Thymus (tissue), 11 donors: ENCODE measurements around the gene ELOVL7. TPM values are rescaled to one million over a fixed set of nuclear protein-coding genes. Genes with fewer than 3 reads are reported as not detected.
"Not testable (repeated sequence)": the region's sequence is repeated elsewhere in the genome, so short reads cannot be mapped to it uniquely, and the experiment has no call there.

Experiments
- DNase-seq, 9 donors: peaks; one replicate each; pipeline ENCODE4 v3.0.0-alpha.2; 2013; ENCODE audit warnings: low spot score in 9 of 9, low read depth in 6 of 9, missing footprints in 1 of 9
- H3K27ac ChIP-seq, 2 donors: one replicate each; pipeline ENCODE4 v1.5.1; 2013; ENCODE audit warnings: control low read depth in 1 of 2, low read depth in 1 of 2, low read length in 1 of 2, mild to moderate bottlenecking in 1 of 2, moderate library complexity in 1 of 2
- H3K27me3 ChIP-seq, 2 donors: one replicate each; pipeline ENCODE4 v1.5.1; 2013; ENCODE audit warnings: low read length in 1 of 2; ENCODE audit not compliant: control insufficient read depth in 2 of 2, insufficient read depth in 1 of 2
- H3K36me3 ChIP-seq, 2 donors: one replicate each; pipeline ENCODE4 v1.5.1; 2013; ENCODE audit warnings: low read length in 1 of 2, mild to moderate bottlenecking in 1 of 2, moderate library complexity in 1 of 2; ENCODE audit not compliant: control insufficient read depth in 2 of 2, insufficient read depth in 2 of 2
- H3K4me1 ChIP-seq, 2 donors: one replicate each; pipeline ENCODE4 v1.5.1; 2013; ENCODE audit warnings: low read length in 2 of 2; ENCODE audit not compliant: control insufficient read depth in 2 of 2, insufficient read depth in 2 of 2
- H3K4me3 ChIP-seq, 2 donors: one replicate each; pipeline ENCODE4 v1.5.1; 2013; ENCODE audit warnings: low read length in 2 of 2, control low read depth in 1 of 2, mild to moderate bottlenecking in 1 of 2
- H3K9me3 ChIP-seq, 2 donors: one replicate each; pipeline ENCODE4 v1.5.1; 2013; ENCODE audit warnings: low read length in 1 of 2, mild to moderate bottlenecking in 1 of 2; ENCODE audit not compliant: control insufficient read depth in 2 of 2, insufficient read depth in 1 of 2
- WGBS: extraction: QIAGEN DNeasy Blood & Tissue Kit; methylation state at CpG from one replicate; pipeline ENCODE4 v1.1.7; 2013; 5-methylcytosine and 5-hydroxymethylcytosine counted together
- polyA plus RNA-seq: library from polyadenylated mRNA; stranded (reverse); fragments of 200-250 nt; gene quantifications from one replicate; pipeline ENCODE4 v1.2.3, GENCODE V29; 2013
- total RNA-seq: library from RNA; stranded (reverse); fragments of 120-200 nt; gene quantifications from one replicate; pipeline ENCODE4 v1.2.4, GENCODE V29; 2013
- donor health status: healthy.

Gene ELOVL7
- total and polyA plus RNA-seq, 2 donors = 0.47 to 5.4 TPM

GRCh38 chr5:60715201-60715928 is 128.7 kb downstream of the ELOVL7 start:
- not testable (repeated sequence) for H3K9me3 ChIP-seq, DNase-seq, H3K27me3 ChIP-seq, H3K4me1 ChIP-seq, H3K27ac ChIP-seq, H3K36me3 ChIP-seq, H3K4me3 ChIP-seq
- 64% methylated on average over 3 of the region's 3 CpGs for WGBS

- Histone ChIP-seq H3K27me3 (no peaks in the 10 kb centered on the region), H3K4me3 (no peak overlapping the region), H3K27ac (no peak overlapping the region), H3K36me3 (no peaks in the 10 kb centered on the region), H3K9me3 (peaks cover 0 to 3% of the 10 kb centered on the region in 2 donors), H3K4me1 (no peaks in the 10 kb centered on the region)
- no peak for DNase-seq
- 97% methylated on average over 5 of the region's 5 CpGs for WGBS
Measured at GRCh38 chr5:60712950-60713349, 131.1 kb downstream of the ELOVL7 start.

DNA sequence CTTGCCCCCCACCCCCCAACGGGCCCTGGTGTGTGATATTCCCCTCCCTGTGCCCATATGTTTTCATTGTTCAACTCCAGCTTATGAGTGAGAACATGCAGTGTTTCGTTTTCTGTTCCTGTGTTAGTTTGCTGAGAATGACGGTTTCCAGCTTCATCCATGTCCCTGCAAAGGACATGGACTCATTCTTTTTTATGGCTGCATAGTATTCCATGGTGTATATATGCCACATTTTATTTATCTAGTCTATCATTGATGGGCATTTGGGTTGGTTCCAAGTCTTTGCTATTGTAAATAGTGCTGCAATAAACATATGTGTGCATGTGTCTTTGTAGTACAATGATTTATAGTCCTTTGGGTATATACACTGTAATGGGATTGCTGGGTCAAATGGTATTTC is 132.2 kb downstream of the ELOVL7 start:
- 96% methylated on average over 3 of the region's 3 CpGs for WGBS
- not testable (repeated sequence) for H3K4me3 ChIP-seq, H3K27ac ChIP-seq

GRCh38 chr5:60710362-60710761 is 133.7 kb downstream of the ELOVL7 start:
- no peaks in the 10 kb centered on the region for H3K36me3 ChIP-seq
- no peaks in the 10 kb centered on the region for H3K27me3 ChIP-seq
- DNase-seq = no peak
- no peak overlapping the region for H3K4me3 ChIP-seq
- H3K4me1 ChIP-seq = no peaks in the 10 kb centered on the region
- no peaks in the 10 kb centered on the region for H3K9me3 ChIP-seq
- 83% methylated on average over 3 of the region's 3 CpGs for WGBS
- no peak overlapping the region for H3K27ac ChIP-seq

More for the DNA sequence above, 132.2 kb downstream of the ELOVL7 start:
- not testable (repeated sequence) for H3K36me3 ChIP-seq, DNase-seq, H3K4me1 ChIP-seq, H3K27me3 ChIP-seq, H3K9me3 ChIP-seq

- Histone ChIP-seq H3K9me3 (no peaks in the 10 kb centered on the region), H3K4me1 (peaks cover 0 to 3% of the 10 kb centered on the region in 2 donors)
- no peak for DNase-seq
Measured at GRCh38 chr5:60705144-60705543, 138.9 kb downstream of the ELOVL7 start.

GRCh38 chr5:60703944-60704343 is 140.1 kb downstream of the ELOVL7 start:
- H3K4me1 ChIP-seq = peaks cover 2 to 6% of the 10 kb centered on the region in 2 donors
- 96% methylated on average over 2 of the region's 2 CpGs for WGBS
- H3K4me3 ChIP-seq = no peak overlapping the region

More at GRCh38 chr5:60705144-60705543, 138.9 kb downstream of the ELOVL7 start:
- no peak overlapping the region for H3K4me3 ChIP-seq
- no peak overlapping the region for H3K27ac ChIP-seq
- no peaks in the 10 kb centered on the region for H3K36me3 ChIP-seq
- peaks cover 0 to 2% of the 10 kb centered on the region in 2 donors for H3K27me3 ChIP-seq

More at GRCh38 chr5:60703944-60704343, 140.1 kb downstream of the ELOVL7 start:
- H3K36me3 ChIP-seq = no peaks in the 10 kb centered on the region
- no peak overlapping the region for H3K27ac ChIP-seq
- no peaks in the 10 kb centered on the region for H3K9me3 ChIP-seq
- peaks cover 0 to 2% of the 10 kb centered on the region in 2 donors for H3K27me3 ChIP-seq
- no peak for DNase-seq

Other genes with a start within 250 kb of the ELOVL7 start
- 25.2 TPM for gene DEPDC1B, start 144.1 kb downstream of the ELOVL7 start, total RNA-seq
- gene DEPDC1B, start 144.1 kb downstream of the ELOVL7 start, polyA plus RNA-seq = 4.9 TPM
- gene ERCC8, start 100.8 kb upstream of the ELOVL7 start, total RNA-seq = 17.9 TPM
- 7.9 TPM for gene ERCC8, start 100.8 kb upstream of the ELOVL7 start, polyA plus RNA-seq
- 24.4 TPM for gene NDUFAF2, start 100.9 kb upstream of the ELOVL7 start, total RNA-seq
- gene NDUFAF2, start 100.9 kb upstream of the ELOVL7 start, polyA plus RNA-seq = 44.9 TPM